SK-N-SH treated with all-trans-retinoic acid at 6 μM for 48 hours (cell line): Measurements from ENCODE around the gene AFM.

Experiments
- ATAC-seq: fragments of 200-7000 bp; cut with Tn5 transposase; 3 replicates; pipeline ENCODE4 v1.9.1; 2020; ENCODE audit warnings: mild to moderate bottlenecking, moderate library complexity
- ARNTL ChIP-seq: fragments of 450-650 bp; formaldehyde crosslinking; IDR thresholded peaks from 2 replicates; pipeline ENCODE4 v1.5.0; 2020; ENCODE audit warnings: low read depth, mild to moderate bottlenecking, moderate library complexity, borderline replicate concordance
- BACH2 ChIP-seq: fragments of 250-450 bp; sonication (Bioruptor Pico); IDR thresholded peaks from 2 replicates; pipeline ENCODE4 v1.9.0; 2021; ENCODE audit warnings: mild to moderate bottlenecking, borderline replicate concordance
- CSDC2 ChIP-seq: fragments of 250-450 bp; sonication (Bioruptor Pico); IDR thresholded peaks from 2 replicates; pipeline ENCODE4 v1.5.0; 2020; ENCODE audit warnings: mild to moderate bottlenecking, moderate library complexity
- ESRRG ChIP-seq: fragments of 250-450 bp; sonication (Bioruptor Pico); IDR thresholded peaks from 2 replicates; pipeline ENCODE4 v1.6.1; 2021; ENCODE audit warnings: mild to moderate bottlenecking
- ISL1 ChIP-seq: fragments of 250-450 bp; sonication (Bioruptor Pico); IDR thresholded peaks from 2 replicates; pipeline ENCODE4 v2.1.2; 2022; ENCODE audit warnings: mild to moderate bottlenecking, moderate library complexity
- OSR1 ChIP-seq: fragments of 250-450 bp; sonication (Bioruptor Pico); IDR thresholded peaks from 2 replicates; pipeline ENCODE4 v1.8.0; 2022; ENCODE audit warnings: moderate library complexity, mild to moderate bottlenecking, inconsistent platforms
- PPARA ChIP-seq: fragments of 250-450 bp; sonication (Bioruptor Pico); IDR thresholded peaks from 2 replicates; pipeline ENCODE4 v1.5.0; 2020; ENCODE audit warnings: mild to moderate bottlenecking, borderline replicate concordance
- TCF4 ChIP-seq: fragments of 250-450 bp; sonication (Bioruptor Pico); IDR thresholded peaks from 2 replicates; pipeline ENCODE4 v1.8.0; 2021; ENCODE audit warnings: mild to moderate bottlenecking, moderate library complexity, borderline replicate concordance
- ZC3H10 ChIP-seq: fragments of 250-450 bp; sonication (Bioruptor Pico); IDR thresholded peaks from 2 replicates; pipeline ENCODE4 v1.5.1; 2021; ENCODE audit warnings: mild to moderate bottlenecking, moderate library complexity
- ZFP3 ChIP-seq: fragments of 250-450 bp; sonication (Bioruptor Pico); IDR thresholded peaks from 2 replicates; pipeline ENCODE4 v1.5.0; 2020; ENCODE audit warnings: mild to moderate bottlenecking, moderate library complexity
- ZNF565 ChIP-seq: fragments of 450-650 bp; formaldehyde crosslinking; conservative IDR thresholded peaks from 2 replicates; pipeline ENCODE4 v1.5.0; 2020; ENCODE audit warnings: low read depth, mild to moderate bottlenecking, moderate library complexity
- ZNF8 ChIP-seq: fragments of 450-650 bp; formaldehyde crosslinking; IDR thresholded peaks from 2 replicates; pipeline ENCODE4 v1.5.0; 2020; ENCODE audit warnings: mild to moderate bottlenecking, moderate library complexity
- TF ChIP-seq, protein P1 (sequence below): fragments of 250-450 bp; sonication (Bioruptor Pico); IDR thresholded peaks from 2 replicates; pipeline ENCODE4 v1.8.0; 2021; ENCODE audit warnings: low read depth, mild to moderate bottlenecking, moderate library complexity, borderline replicate concordance
- TF ChIP-seq, protein P2 (sequence below): fragments of 250-450 bp; sonication (Bioruptor Pico); IDR thresholded peaks from 2 replicates; pipeline ENCODE4 v1.5.1; 2020; ENCODE audit warnings: low read depth, mild to moderate bottlenecking, moderate library complexity
- TF ChIP-seq, protein P3 (sequence below): fragments of 250-450 bp; sonication (Bioruptor Pico); IDR thresholded peaks from 2 replicates; pipeline ENCODE4 v1.8.0; 2020; ENCODE audit warnings: mild to moderate bottlenecking, moderate library complexity, borderline replicate concordance
- TF ChIP-seq, protein P4 (sequence below): fragments of 250-450 bp; sonication (Bioruptor Pico); IDR thresholded peaks from 2 replicates; pipeline ENCODE4 v1.5.1; 2021; ENCODE audit warnings: mild to moderate bottlenecking, moderate library complexity
- TF ChIP-seq, protein P5 (sequence below): fragments of 250-450 bp; sonication (Bioruptor Pico); IDR thresholded peaks from 2 replicates; pipeline ENCODE4 v1.5.0; 2020; ENCODE audit warnings: mild to moderate bottlenecking, moderate library complexity

The AFM gene

DNA sequence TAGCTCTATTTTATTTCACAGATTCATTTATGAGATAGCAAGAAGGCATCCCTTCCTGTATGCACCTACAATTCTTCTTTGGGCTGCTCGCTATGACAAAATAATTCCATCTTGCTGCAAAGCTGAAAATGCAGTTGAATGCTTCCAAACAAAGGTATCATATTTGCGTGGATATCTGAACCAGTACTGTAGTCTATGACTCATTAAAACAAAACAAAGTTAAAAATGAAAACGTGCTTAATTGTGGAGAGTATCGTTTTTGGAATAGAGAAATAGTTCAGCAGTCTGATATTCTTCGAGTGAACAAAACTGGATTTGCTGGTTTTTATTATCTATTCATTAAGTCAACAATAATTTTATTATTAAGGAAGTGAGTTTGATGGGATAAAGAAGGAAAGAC lies 39.3 kb upstream of the AFM start (continued):
- TF ChIP-seq, protein P1, sequence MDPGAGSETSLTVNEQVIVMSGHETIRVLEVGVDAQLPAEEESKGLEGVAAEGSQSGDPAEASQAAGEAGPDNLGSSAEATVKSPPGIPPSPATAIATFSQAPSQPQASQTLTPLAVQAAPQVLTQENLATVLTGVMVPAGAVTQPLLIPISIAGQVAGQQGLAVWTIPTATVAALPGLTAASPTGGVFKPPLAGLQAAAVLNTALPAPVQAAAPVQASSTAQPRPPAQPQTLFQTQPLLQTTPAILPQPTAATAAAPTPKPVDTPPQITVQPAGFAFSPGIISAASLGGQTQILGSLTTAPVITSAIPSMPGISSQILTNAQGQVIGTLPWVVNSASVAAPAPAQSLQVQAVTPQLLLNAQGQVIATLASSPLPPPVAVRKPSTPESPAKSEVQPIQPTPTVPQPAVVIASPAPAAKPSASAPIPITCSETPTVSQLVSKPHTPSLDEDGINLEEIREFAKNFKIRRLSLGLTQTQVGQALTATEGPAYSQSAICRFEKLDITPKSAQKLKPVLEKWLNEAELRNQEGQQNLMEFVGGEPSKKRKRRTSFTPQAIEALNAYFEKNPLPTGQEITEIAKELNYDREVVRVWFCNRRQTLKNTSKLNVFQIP (CRISPR knock-in tag) = no peak
- no peak for TF ChIP-seq CSDC2
- TF ChIP-seq, protein P2, sequence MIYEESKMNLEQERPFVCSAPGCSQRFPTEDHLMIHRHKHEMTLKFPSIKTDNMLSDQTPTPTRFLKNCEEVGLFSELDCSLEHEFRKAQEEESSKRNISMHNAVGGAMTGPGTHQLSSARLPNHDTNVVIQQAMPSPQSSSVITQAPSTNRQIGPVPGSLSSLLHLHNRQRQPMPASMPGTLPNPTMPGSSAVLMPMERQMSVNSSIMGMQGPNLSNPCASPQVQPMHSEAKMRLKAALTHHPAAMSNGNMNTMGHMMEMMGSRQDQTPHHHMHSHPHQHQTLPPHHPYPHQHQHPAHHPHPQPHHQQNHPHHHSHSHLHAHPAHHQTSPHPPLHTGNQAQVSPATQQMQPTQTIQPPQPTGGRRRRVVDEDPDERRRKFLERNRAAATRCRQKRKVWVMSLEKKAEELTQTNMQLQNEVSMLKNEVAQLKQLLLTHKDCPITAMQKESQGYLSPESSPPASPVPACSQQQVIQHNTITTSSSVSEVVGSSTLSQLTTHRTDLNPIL (CRISPR knock-in tag) = no peak
- no peak for TF ChIP-seq OSR1

DNA sequence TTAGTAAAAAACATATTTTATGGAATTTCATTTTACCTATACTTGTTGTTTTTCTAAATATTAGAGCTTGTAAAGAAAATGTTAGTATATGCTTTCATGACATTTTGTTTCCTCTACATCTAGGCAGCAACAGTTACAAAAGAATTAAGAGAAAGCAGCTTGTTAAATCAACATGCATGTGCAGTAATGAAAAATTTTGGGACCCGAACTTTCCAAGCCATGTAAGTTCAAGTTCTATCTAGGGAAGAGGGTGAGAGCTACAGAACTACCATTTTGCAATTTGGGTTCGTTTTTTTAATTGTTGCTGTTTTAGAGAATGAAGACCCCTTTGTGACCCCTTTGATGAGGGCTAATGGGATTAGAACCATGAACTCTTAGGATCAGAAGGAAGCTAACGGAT lies 38.3 kb upstream of the AFM start:
- TF ChIP-seq, protein P2 (CRISPR knock-in tag) = no peak
- TF ChIP-seq ZFP3 (CRISPR knock-in tag) (no peak), ZC3H10 (no peak), ZNF8 (CRISPR knock-in tag) (no peak), ESRRG (CRISPR knock-in tag) (no peak), TCF4 (CRISPR knock-in tag) (no peak)
- TF ChIP-seq, protein P3, sequence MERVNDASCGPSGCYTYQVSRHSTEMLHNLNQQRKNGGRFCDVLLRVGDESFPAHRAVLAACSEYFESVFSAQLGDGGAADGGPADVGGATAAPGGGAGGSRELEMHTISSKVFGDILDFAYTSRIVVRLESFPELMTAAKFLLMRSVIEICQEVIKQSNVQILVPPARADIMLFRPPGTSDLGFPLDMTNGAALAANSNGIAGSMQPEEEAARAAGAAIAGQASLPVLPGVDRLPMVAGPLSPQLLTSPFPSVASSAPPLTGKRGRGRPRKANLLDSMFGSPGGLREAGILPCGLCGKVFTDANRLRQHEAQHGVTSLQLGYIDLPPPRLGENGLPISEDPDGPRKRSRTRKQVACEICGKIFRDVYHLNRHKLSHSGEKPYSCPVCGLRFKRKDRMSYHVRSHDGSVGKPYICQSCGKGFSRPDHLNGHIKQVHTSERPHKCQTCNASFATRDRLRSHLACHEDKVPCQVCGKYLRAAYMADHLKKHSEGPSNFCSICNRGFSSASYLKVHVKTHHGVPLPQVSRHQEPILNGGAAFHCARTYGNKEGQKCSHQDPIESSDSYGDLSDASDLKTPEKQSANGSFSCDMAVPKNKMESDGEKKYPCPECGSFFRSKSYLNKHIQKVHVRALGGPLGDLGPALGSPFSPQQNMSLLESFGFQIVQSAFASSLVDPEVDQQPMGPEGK (CRISPR knock-in tag) = no peak
- TF ChIP-seq, protein P4, sequence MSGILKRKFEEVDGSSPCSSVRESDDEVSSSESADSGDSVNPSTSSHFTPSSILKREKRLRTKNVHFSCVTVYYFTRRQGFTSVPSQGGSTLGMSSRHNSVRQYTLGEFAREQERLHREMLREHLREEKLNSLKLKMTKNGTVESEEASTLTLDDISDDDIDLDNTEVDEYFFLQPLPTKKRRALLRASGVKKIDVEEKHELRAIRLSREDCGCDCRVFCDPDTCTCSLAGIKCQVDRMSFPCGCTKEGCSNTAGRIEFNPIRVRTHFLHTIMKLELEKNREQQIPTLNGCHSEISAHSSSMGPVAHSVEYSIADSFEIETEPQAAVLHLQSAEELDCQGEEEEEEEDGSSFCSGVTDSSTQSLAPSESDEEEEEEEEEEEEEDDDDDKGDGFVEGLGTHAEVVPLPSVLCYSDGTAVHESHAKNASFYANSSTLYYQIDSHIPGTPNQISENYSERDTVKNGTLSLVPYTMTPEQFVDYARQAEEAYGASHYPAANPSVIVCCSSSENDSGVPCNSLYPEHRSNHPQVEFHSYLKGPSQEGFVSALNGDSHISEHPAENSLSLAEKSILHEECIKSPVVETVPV (CRISPR knock-in tag) = no peak
- TF ChIP-seq, protein P5, sequence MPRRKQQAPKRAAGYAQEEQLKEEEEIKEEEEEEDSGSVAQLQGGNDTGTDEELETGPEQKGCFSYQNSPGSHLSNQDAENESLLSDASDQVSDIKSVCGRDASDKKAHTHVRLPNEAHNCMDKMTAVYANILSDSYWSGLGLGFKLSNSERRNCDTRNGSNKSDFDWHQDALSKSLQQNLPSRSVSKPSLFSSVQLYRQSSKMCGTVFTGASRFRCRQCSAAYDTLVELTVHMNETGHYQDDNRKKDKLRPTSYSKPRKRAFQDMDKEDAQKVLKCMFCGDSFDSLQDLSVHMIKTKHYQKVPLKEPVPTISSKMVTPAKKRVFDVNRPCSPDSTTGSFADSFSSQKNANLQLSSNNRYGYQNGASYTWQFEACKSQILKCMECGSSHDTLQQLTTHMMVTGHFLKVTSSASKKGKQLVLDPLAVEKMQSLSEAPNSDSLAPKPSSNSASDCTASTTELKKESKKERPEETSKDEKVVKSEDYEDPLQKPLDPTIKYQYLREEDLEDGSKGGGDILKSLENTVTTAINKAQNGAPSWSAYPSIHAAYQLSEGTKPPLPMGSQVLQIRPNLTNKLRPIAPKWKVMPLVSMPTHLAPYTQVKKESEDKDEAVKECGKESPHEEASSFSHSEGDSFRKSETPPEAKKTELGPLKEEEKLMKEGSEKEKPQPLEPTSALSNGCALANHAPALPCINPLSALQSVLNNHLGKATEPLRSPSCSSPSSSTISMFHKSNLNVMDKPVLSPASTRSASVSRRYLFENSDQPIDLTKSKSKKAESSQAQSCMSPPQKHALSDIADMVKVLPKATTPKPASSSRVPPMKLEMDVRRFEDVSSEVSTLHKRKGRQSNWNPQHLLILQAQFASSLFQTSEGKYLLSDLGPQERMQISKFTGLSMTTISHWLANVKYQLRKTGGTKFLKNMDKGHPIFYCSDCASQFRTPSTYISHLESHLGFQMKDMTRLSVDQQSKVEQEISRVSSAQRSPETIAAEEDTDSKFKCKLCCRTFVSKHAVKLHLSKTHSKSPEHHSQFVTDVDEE (CRISPR knock-in tag) = no peak
- ATAC-seq = no peak

DNA sequence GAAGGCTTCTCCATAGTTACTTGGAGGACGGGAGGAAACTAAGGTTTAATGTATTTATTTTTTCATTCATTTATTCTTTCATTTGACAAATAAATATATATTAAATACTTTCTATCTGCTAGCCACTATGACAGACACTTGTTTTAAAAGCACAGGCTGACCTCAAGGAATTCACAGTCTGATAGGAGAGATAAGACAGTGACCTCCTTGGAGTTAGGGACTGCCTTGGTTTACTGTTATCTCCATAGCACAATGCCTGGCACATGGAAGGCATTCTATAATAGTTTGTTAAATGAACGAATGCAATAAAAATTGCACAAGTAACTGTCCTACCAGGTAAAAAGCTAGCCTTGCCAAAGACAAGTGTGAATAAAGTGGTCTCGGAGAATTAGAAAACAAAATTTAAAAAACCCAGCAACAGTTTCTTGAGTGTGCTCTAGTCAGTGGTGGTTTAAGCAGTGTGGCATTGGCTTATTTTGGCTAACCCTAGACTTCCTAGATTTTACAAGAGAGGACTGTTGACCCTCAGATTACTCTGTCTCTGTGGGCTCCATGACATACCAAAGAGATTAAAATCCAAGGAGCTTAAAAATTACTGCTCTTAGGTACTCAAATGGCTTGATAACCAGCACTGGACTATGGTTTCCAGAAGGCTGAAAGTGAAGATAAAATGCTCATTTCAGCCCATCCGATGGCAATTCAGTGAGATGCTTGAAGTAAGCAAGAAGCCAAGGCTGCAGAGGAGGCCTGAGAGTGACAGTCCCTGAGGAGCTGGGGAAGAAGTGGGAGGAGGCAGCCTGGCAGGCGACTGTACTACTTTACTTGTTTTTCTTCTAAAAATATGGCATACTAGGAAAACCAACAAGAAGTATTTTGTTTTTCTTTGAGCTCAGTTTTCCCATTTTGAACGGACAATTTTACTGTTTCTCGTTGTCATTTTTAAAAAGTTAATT lies 35.9 kb upstream of the AFM start:
- TF ChIP-seq OSR1 = no peak
- no peak for TF ChIP-seq ESRRG (CRISPR knock-in tag)
- TF ChIP-seq CSDC2 = no peak
- TF ChIP-seq ZFP3 (CRISPR knock-in tag) = no peak
- TF ChIP-seq BACH2 (CRISPR knock-in tag) = no peak
- no peak for TF ChIP-seq PPARA (CRISPR knock-in tag)
- TF ChIP-seq, protein P1 (CRISPR knock-in tag) = no peak
- TF ChIP-seq ISL1 (CRISPR knock-in tag) = no peak
- TF ChIP-seq ZNF565 = no peak
- TF ChIP-seq ARNTL (CRISPR knock-in tag) = no peak
- ATAC-seq = peak; percentile 38; the same call in 1 of the 3 replicates
